Ovary (tissue), 9 donors: Measurements from ENCODE around the gene HDAC10. TPM values are rescaled to one million over a fixed set of nuclear protein-coding genes. Genes with fewer than 3 reads are reported as not detected.

Source experiments
- DNase-seq, 5 donors: peaks; one replicate each; pipeline ENCODE4 v3.0.0-alpha.2; 2019 to 2020
- H3K27ac ChIP-seq, 2 donors: fragments of 200-600 bp; one replicate each; pipeline versions ENCODE4 v1.5.1 to v1.8.0; 2019 to 2022
- H3K27me3 ChIP-seq: fragments of 200-600 bp; one replicate; pipeline ENCODE4 v1.8.0; 2022
- H3K36me3 ChIP-seq: fragments of 200-600 bp; sonication (generic); one replicate; pipeline ENCODE4 v1.5.1; 2019
- H3K4me1 ChIP-seq: one replicate; pipeline ENCODE4 v1.8.1; 2013; ENCODE audit warnings: mild to moderate bottlenecking, moderate library complexity; ENCODE audit not compliant: insufficient read depth
- H3K4me3 ChIP-seq: fragments of 200-600 bp; sonication (generic); one replicate; pipeline ENCODE4 v1.5.1; 2017
- H3K9me3 ChIP-seq, 2 donors: fragments of 200-600 bp in 1 of 2; sonication (generic) in 1 of 2; one replicate each; pipeline versions ENCODE4 v1.5.1 to v1.8.1; 2013 to 2019; ENCODE audit warnings: mild to moderate bottlenecking in 1 of 2, moderate library complexity in 1 of 2
- CTCF ChIP-seq, 3 donors: fragments of 450-650 bp in 2 of 3; fragments of 200-600 bp in 1 of 3; IDR thresholded peaks; one replicate each; pipeline versions ENCODE4 v1.5.1 to v1.8.0; 2016 to 2022; ENCODE audit warnings: antibody characterized with exemption in 3 of 3, mild to moderate bottlenecking in 1 of 3
- EP300 ChIP-seq: sonication (generic); formaldehyde crosslinking; IDR thresholded peaks from one replicate; pipeline ENCODE4 v1.6.1; 2017; ENCODE audit warnings: antibody characterized with exemption
- POLR2A ChIP-seq: fragments of 450-650 bp; IDR thresholded peaks from one replicate; pipeline ENCODE4 v1.6.1; 2017; ENCODE audit warnings: antibody characterized with exemption, mild to moderate bottlenecking, moderate library complexity
- WGBS, 3 donors: extraction: QIAGEN DNeasy Blood & Tissue Kit in 1 of 3; methylation state at CpG; one replicate each; pipeline versions ENCODE4 v1.1.5 to v1.1.7; 2013 to 2017; 5-methylcytosine and 5-hydroxymethylcytosine counted together
- intact Hi-C, 4 donors: fragments of 100-400 bp; cut with DNase I; formaldehyde crosslinking; loops; one replicate each; pipeline versions ENCODE4 v1.11.0 to v1.15.1; 2022 to 2023
- polyA plus RNA-seq, 2 donors: library from polyadenylated mRNA; stranded (reverse); fragments of 200-250 nt in 1 of 2; fragments of 350-450 nt in 1 of 2; fragmentation: Illumina TruSeq in 1 of 2; extraction: RNeasy Lipid Tissue Mini Kit (QIAGEN cat#74804) in 1 of 2; gene quantifications; one replicate each; pipeline ENCODE4 v1.2.3, GENCODE V29; 2013 to 2014
- total RNA-seq, 7 donors: library from RNA; depleted of rRNA in 2 of 7; stranded (reverse); fragments of >200 nt in 2 of 7; fragmentation: NEBNext Ultra II Directional in 3 of 7; extraction: Animal tissue kit (Norgen Biotek cat#: 25700) in 3 of 7; gene quantifications; one replicate each; pipeline versions ENCODE4 v1.1.0 to v1.2.4, GENCODE V29; 2016 to 2023
- donor health status: DM: no; HTN: no; CAD: no; lungs with moderate emphysema.
- donor health status: DM: no; HTN: no; CAD: no.
- donor health status: Bipolar disorder and iron deficiency.
- donor health status: DM: yes; HTN: yes; CAD: no.
- donor health status: DM: no; HTN: no; CAD: no.
- donor health status: DM: yes; HTN: yes; CAD: no.

The HDAC10 gene
- total and polyA plus RNA-seq, 9 donors = 2.3 to 44.6 (median 38.9) TPM

GRCh38 chr22:50218996-50219727 is 31.9 kb downstream of the HDAC10 start:
- H3K27ac ChIP-seq = no peak overlapping the region
- H3K36me3 ChIP-seq = no peaks in the 10 kb centered on the region
- no peak for TF ChIP-seq EP300
- TF ChIP-seq POLR2A = no peak
- TF ChIP-seq CTCF (IDR thresholded peaks at IDR 0.05) = no peak
- peak; percentile 90 to 98 (median 95) for DNase-seq
- H3K9me3 ChIP-seq = no peaks in the 10 kb centered on the region
- intact Hi-C loops = loop anchor here in 1 of 4 donors (5.0 kb wide), 1 partner anchor 72 kb away; no protein-coding TSS in a partner anchor
- no peak overlapping the region for H3K4me3 ChIP-seq
- no peaks in the 10 kb centered on the region for H3K27me3 ChIP-seq
- WGBS, 3 donors = 47 to 62% (median 56%) methylated on average over 42 of the region's 42 CpGs
- H3K4me1 ChIP-seq = peaks cover 4% of the 10 kb centered on the region

GRCh38 chr22:50218153-50218995 is 32.7 kb downstream of the HDAC10 start:
- TF ChIP-seq EP300 = no peak
- Histone ChIP-seq H3K4me1 (peaks cover 4% of the 10 kb centered on the region), H3K4me3 (no peak overlapping the region), H3K9me3 (no peaks in the 10 kb centered on the region), H3K27me3 (no peaks in the 10 kb centered on the region), H3K27ac (no peak overlapping the region), H3K36me3 (no peaks in the 10 kb centered on the region)
- intact Hi-C loops = loop anchor here in 1 of 4 donors (5.0 kb wide), 1 partner anchor 71 kb away; no protein-coding TSS in a partner anchor
- DNase-seq = peak in 1 of 5 donors; percentile 51
- WGBS, 3 donors = 81 to 88% (median 82%) methylated on average over 40 to 43 of the region's 43 CpGs

GRCh38 chr22:50217543-50218152 is 33.4 kb downstream of the HDAC10 start:
- peaks cover 4% of the 10 kb centered on the region for H3K4me1 ChIP-seq
- intact Hi-C loops = loop anchor here in 1 of 4 donors (5.0 kb wide), 1 partner anchor 70 kb away; no protein-coding TSS in a partner anchor
- no peak for DNase-seq
- no peak for TF ChIP-seq EP300
- no peak for TF ChIP-seq POLR2A
- no peak for TF ChIP-seq CTCF (IDR thresholded peaks at IDR 0.05)
- H3K9me3 ChIP-seq = no peaks in the 10 kb centered on the region
- H3K27me3 ChIP-seq = no peaks in the 10 kb centered on the region
- H3K4me3 ChIP-seq = no peak overlapping the region
- H3K36me3 ChIP-seq = no peaks in the 10 kb centered on the region
- no peak overlapping the region for H3K27ac ChIP-seq
- 81 to 88% (median 82%) methylated on average over 21 of the region's 21 CpGs for WGBS, 3 donors

GRCh38 chr22:50216684-50217520 is 34.2 kb downstream of the HDAC10 start:
- intact Hi-C loops = loop anchor here in 1 of 4 donors (5.0 kb wide), 1 partner anchor 70 kb away; no protein-coding TSS in a partner anchor
- no peaks in the 10 kb centered on the region for H3K27me3 ChIP-seq
- no peaks in the 10 kb centered on the region for H3K9me3 ChIP-seq
- H3K27ac ChIP-seq = no peak overlapping the region
- H3K4me3 ChIP-seq = no peak overlapping the region
- TF ChIP-seq POLR2A (no peak), CTCF (IDR thresholded peaks at IDR 0.05) (no peak)
- 90 to 92% (median 90%) methylated on average over 47 to 57 of the region's 57 CpGs for WGBS, 3 donors
- no peaks in the 10 kb centered on the region for H3K36me3 ChIP-seq
- peaks cover 4% of the 10 kb centered on the region for H3K4me1 ChIP-seq
- peak in 2 of 5 donors; percentile 43 to 49 for DNase-seq
